CD4-positive, alpha-beta T cell treated with Interleukin-10 for 1 hour (primary cell): Measurements from ENCODE around the gene YTHDC1.
"Not testable (repeated sequence)": the region's sequence is repeated elsewhere in the genome, so short reads cannot be mapped to it uniquely, and the experiment has no call there.

ENCODE experiments used
- DNase-seq: peaks from one replicate; pipeline ENCODE4 v3.0.0-alpha.2; 2020

YTHDC1 gene

DNA sequence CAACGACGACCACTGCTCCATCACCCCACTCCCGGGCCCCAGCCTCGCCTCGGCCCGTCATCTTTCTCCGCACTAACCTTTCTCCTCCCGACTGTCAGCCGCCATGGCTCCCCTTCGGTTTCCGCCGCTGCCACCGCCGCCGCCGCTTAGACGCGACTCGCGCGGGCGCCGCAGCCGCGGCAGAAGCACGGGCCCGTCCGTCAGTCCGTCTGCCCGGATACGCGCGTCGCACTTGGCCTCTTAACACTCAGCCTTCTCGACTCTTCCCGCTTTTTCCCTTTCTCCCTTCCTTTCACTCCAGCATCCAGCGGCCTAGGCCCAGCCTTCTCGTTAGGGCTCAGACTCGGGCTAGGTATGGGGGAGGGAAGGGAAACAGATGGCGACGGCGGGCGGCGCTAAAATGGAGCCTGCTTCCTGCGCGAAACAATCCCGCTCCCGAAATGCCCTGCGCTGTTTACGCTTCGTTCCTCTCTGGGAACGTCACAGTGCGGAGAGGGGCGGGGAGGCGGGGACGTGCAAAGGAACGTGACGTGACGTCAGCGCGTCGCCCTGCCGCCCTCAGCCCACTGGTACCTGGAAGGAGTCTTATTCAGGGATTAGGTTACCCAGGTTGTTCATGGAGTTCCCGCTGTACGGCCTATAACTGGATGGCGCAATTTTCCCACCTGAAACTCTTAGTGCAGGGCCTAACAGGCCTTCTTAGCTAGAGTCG is at the start of gene YTHDC1:
TSS of gene YTHDC1 (minus strand) at position 442 of the 712 bp plus-strand sequence. CDS start at position 105, 337 bp downstream.
- DNase-seq: peak; percentile 94

DNA sequence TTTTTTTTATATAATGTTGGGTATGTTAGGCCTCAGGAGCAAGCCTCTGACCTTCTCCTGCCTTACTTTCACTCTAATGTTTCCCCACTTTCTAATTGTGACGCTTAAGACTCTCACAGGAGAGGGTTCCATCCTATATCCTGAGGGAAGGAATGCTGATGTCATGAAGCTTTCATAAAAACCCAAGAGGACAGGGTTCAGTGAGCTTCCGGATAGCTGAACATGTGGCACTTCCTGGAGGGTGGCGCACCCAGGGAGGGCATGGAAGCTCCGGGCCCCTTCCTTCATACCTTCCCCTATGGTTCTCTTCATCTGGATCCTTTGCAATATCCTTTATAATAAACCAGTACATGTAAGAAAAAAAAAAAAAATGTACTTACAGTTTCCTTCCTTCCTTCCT is 49.4 kb upstream of the YTHDC1 start:
- DNase-seq: no peak

DNA sequence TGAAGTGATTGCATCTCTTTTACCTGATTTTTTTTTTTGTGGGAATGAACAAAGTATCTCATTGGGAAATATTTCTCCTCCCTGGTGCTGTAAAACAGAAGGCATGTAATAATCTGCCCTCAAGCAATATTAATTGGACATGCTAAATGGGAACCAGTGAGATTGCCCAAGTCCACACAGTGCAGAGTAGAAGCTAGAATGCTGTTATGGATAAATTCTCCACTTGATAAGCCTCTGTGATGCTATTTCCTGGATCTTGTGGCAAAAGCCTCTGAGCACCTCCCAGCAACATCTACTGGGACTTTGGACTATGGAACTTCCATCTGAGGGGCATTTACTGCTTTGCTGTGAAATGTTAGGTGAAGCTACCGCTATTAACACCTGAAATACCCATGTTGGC is 46.9 kb upstream of the YTHDC1 start:
- DNase-seq: no peak

DNA sequence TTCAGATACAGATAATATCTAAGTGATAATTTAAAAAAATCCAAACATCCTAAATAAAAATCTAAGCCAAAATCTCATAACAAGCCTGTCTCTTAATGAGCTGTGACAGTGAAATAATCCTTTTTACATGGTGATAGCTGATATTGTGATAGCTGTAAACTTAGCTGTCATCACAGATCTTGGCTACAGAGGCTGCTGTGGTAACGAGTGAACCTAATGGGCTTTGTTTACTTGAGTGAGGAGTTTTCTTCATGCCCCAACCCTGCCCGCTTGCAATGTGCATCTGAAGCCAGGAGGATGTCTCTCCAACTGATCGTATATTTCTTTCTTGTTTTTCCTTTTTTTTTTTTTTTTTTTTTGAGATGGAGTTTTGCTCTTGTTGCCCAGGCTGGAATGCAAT is 41.5 kb upstream of the YTHDC1 start:
- no peak for DNase-seq

DNA sequence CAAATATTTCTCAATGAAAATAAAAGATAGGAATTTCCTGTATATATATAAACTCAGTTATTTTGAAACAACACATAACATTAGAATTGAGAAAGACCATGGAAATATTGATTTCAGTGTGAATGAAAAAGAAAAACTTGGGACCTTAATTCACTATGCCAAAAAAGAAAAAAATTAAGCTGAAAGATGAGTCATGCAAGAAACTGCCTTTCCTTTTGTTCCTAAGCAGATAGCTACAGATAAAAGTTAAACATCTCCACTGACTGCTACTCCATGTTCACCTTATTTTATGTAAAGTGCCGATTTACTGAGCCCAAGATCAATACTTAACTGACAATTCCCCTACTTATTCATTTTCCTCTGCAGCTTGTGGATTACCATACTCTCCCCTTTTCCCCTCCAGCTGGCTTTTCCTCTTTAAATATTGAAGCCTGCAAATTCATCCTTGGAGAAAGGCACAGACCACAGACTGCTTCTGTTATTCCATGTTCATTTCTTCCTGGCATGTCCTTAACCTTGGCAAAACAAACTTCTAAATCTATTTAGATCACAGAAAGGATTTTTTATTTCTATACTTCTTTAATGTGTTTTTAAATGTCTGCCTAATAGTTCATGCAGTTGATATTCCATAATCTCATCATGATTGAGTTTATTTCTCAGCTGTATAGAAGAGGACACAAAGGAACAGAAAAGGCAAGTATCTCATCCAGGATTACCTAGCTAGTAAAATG is 40.5 kb upstream of the YTHDC1 start:
- DNase-seq: no peak

DNA sequence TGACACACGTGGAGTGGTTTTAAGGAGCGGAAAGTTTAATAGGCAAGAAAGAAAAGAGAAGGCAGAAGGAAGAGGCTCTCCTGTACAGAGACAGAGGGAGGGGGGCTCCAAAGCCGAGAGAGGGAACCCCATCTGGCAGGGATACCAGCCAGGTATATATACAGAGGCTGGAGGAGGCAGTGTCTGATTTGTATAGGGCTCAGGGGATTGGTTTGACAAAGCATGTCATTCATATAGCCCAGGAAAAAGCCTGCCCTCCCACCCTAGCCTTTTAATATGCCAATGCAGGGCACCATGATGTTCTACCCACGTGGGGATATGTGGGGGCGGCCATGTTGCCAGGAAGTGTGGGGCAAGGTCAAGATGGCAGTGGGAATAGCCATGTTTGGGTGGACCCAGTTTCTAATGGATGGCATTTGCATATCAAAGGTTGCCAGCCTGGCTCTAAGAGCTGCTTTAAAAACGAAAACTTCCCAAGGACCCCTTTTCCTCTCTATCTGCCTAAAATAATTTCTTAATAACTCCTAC is 39.6 kb upstream of the YTHDC1 start:
- not testable (repeated sequence) for DNase-seq

DNA sequence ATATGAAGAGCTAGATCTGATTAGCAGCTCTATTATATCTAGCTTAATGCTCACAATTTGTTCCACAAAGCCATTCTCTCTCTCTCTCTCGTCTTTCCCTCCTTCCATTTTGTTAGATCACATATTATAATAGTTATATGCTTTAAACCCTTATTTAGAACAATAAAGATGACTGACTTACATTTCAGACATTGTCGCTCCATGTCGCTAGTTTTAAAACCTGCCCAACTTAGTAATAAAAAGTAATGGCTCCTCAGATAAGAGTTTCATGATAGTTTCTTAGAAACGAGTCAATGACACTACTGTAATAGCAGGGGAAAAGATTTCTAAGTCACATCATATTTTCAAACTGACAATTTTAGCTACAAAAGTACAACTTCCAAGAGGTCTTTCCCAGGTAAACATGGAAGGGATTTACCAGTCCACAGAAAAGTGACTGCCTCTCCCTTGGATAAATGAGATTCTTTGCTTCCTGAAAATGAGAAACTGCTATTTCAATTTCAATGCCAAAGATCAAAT is 38.5 kb upstream of the YTHDC1 start:
- no peak for DNase-seq

DNA sequence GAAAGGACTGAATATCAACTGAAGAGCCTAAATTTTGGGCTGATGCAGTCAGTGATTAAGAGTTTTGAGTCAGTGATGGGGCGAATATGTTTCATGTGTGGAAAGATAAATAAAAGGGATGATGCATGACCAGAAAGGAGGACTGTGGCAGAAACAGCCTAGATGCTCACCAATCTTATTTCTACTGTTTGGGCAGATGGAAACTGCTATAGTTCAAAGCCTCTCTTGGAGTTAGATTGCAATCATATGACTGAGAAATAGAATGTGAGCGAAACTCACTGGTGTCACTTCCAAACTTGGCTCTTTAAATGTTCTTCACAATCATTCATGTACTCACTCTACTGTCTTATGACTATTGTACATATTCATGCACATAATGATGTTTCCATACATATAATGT is 35.4 kb upstream of the YTHDC1 start:
- no peak for DNase-seq

DNA sequence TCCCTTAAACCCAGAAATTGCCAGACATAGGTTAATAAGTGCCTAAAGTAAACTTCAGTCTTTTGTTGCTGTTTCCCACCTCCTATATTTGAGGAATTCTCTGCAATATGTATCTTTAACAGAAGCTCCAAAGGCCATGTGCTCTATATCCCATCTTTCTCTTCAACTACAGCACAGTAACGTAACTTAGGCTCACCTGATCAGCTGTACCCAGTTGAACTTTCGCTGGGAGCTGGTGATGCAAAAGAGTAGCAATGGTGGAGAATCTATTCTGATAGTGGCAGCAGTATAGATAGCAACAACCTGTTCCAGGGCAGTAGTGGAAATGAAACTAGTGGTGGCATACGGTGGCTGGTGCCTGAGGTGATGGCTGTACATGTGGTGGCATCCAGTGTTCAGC is 33.2 kb upstream of the YTHDC1 start:
- DNase-seq: no peak

DNA sequence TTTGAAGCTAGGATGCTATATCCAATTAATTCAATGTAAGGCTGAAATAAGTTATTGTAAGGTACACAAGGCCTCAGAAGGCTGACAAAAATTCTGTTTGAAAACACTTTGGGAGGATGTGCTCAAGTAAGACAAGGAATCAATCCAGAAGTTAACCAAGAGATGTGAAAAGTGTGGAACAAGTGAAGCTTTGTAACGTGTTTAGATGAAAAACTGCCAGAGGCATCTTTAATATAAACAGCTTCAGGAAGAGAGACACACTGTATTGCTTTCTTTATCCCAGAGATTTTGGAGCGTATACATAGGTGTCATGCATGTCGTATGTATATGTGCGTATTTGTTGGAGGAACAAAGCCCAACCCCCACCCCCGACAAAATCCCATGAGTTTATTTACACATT is 28.3 kb upstream of the YTHDC1 start:
- no peak for DNase-seq

DNA sequence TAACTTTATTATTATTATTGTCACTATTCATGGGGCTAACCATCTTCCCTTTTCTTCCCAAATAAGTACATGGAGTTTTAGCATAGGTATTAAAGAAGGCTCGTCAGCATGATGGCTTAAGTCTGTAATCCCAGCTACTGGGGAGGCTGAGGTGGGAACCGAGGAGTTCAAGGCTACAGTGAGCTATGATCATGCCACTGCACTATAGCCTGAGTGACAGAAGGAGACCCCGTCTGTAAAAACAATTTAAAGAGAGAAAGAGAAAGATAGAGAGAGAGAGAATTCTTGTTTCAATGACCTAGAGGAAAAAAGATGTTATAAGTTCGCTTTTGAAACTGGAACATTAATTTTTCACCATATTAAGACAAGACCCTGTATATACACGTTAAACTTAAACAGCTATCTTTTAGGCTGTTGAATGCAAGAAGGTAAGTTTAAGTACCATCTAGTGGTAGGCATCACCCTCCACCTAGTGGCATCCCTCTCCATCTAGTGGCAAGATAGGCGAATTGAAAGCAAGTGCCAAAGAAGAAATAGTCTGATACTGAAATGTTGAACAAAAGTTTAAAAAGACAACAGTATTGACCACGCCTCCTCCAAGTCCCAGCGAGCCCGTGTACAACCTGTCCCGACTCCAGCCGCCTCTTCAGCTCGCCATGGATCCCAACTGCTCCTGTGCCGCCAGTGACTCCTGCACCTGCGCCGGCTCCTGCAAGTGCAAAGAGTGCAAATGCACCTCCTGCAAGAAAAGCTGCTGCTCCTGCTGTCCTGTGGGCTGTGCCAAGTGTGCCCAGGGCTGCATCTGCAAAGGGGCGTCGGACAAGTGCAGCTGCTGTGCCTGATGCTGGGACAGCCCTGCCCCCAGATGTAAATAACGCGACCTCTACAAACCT is 26.0 kb upstream of the YTHDC1 start:
- peak; percentile 77 for DNase-seq

DNA sequence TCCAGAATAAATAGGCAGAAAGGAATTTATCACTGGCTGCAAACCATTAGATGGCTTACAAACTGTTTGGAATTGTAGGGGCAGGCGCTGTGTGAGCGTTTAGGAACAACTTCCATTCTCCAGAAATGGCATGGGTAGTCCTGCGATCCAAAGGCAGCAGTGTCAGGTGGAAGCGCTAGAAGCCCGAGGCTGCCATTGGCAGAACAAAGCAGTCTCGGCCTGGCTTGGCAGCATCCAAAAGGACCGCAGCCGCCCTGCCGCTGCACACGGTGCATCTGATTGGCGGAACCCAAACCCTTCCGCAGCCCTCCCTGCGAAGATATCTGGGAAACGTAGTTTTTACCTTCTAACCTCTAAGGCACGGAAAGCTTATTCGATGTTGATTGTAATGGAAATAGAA is 23.6 kb upstream of the YTHDC1 start:
- peak; percentile 77 for DNase-seq

DNA sequence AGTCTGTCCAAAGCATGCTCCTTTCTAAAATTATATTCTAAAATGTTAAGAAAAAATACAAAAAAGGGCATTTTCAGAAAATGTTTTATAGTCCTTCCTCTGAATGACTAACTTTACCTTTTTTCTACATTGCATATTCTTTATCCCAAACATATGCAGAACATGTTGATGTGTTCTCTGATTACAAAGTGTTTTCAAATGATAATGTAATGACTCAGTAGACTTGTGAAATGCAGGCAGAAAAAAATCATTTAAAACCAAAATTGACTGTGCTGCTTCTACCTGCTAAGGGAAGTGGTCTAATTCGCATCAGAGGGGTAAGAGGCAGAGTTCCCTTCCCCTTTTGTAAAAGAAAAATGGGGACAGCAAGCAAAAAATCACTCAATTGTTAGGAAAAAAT is 22.7 kb upstream of the YTHDC1 start:
- DNase-seq: no peak

DNA sequence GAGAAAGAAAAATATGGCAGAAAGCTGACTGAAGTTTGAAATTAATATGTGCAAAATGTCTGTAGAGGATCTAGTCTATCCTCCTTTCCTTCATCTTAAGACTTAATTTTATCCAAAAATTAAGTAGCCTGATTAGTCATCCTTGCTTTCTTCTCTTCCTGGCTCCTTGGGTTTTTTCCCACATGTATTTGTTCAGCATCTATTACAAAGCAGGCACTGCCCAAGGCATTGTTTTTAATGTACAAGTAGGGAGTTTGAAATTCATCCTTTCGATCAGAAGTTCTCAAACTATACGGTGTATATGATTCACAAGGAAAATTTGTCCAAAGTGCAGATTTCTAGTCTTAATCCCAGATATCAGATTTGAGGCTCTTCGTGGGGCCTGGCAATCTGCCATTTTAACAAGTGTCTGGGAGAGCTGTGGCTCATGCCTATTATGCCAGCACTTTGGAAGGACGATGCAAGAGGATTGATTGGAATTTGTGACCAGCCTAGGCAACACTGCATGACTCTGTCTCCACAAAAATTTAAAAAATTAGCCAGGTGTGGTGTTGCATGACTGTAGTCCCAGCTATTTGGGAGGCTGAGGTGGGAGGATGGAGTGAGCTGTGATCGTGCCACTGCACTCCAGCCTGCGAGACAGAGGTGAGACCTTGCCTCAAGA is 19.4 kb upstream of the YTHDC1 start:
- no peak for DNase-seq

DNA sequence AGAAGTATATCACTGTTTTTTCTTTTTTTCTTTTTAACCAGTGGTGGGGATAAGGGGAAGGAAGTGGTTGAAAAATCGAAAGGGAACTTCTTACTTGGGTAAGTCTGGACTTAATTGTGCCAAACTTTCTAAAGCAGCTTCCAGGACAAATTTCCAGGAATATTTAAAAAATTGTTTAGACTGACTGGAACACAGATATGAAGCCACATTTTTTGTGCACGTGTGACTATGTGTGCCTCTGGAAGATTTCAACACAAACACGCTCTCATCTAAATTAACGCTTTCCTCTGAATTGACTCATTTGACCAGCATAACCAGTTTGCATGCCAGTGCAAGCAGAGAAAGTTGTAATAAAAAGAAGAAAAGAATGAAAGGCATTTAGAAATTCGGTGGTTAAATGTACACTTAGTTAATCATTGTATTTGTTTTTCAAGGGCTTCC is 18.8 kb upstream of the YTHDC1 start:
- DNase-seq: no peak

DNA sequence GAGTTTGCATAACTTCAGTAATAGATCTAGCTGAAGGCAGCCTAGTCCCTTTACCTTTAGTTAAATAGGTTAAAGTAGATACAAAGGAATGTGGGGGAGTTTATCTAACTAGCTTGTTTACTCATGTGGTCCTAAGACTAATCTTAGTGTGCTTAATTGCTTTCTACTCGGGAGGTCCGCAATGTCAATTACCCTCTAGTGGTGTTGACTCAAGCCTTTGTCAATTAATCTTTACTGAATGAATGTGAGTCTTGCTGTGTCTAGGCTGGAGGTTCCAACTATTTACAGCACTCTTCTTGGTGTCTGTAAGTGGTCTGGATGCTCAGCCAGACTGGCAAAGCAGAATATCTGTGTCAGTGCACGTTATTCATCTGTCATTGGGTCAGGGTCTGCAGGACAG is 17.9 kb upstream of the YTHDC1 start:
- DNase-seq: no peak

DNA sequence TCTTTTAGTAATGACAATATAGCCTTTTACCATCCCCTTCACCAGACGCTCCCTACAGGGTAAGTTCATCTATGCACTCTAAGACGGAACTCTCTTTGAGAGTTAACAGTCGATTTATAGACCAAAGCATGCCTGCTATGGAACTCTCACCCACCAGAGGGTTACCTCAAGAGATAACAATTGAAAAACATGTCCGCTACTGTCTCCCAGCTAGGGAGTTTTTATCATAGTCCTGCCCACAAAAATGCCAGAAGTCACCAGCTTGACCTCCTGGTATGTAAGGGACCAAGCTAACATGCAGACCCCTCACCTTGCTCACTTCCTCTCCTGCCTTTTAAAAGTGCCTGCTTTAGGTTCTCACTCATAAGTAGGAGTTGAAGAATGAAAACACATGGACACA is 16.7 kb upstream of the YTHDC1 start:
- DNase-seq: no peak

DNA sequence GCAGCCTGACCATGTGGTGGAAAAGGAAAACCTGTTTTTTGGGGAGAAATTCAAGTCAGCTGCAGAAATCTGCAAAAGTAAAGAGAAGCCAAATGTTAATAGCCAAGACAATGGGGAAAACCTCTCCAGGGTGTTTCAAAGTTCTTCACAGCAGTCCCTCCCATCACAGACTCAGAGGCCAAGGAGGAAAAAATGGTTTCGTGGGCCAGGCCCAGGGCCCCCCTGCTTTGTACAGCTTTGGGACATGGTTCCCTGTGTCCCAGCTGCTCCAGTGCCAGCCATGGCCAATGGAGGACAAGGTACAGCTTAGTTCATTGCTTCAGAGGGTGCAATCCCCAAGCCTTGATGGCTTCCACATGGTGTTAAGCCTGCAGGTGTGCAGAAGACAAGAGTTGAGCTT is 15.2 kb upstream of the YTHDC1 start:
- no peak for DNase-seq

DNA sequence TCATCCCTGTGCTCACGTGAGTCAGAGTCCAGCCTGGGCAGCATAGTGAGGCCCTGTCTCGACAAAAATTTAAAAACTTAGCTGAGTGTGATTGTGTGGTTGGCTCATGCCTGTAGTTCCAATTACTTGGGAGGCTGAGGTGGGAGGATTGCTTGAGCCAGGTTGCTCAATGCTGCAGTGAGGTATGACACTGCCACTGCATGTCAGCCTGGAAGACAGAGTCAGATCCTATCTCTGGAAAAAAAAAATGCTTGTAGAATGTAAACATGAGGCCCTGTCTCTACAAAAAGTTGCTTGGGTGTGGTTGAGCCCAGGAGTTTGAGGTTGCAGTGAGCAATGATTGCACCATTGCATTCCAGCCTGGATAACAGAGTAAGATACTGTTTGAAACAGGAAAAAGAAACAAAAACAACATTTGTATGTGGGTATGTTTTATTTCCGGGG is 11.3 kb upstream of the YTHDC1 start:
- DNase-seq: no peak

DNA sequence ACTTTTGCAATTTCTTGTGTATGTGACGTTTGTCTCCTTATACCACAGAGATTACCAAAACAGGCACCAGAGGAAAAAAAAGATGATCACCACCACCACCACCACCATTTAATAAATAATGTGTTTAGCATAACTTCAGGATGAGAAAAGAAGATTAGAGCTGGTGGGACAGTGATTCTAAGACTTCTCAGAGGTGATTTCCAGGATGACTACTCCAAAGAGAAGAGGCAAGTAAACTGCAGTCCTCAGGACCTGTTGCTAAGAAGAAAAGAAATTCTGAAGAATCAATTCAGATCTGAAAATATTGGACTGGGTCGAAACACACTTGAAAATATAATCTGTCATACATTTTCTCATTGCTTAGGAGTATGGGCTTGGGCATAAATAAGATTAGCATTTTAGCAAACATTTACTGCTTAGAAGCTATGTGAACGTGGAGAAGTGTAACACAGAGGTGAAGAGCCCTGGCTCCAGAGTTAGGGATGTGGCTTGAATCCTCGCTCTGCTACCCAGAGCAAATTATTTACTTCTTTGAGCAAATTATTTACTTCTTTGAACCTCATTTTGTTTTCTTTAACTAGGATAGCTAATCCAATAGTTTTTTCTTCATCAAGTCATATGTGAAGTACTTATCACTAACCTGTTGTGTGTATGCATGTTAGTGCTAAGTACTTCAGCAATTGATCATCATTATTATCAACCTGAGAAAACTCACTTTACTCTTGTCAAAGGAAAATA is 10.5 kb upstream of the YTHDC1 start:
- DNase-seq: no peak

DNA sequence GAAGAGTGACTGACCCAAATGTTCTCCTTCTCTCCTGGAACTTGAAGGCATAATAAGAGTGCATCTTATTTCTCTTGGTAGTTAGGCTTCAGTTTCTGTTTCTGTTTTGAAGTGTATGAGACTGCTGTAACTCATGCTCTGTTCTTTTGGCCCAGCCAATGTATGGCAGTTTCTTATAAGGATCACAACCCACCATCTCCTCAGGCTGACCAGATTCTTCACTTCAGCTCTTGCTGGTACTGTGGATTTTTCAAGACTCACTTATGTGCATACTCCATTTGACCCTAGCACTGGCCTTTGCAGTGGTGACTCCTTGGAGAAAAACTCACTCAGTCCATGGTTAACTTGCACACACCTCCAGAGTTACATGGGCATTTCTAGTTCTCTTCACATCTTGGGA is 9.6 kb upstream of the YTHDC1 start:
- no peak for DNase-seq

DNA sequence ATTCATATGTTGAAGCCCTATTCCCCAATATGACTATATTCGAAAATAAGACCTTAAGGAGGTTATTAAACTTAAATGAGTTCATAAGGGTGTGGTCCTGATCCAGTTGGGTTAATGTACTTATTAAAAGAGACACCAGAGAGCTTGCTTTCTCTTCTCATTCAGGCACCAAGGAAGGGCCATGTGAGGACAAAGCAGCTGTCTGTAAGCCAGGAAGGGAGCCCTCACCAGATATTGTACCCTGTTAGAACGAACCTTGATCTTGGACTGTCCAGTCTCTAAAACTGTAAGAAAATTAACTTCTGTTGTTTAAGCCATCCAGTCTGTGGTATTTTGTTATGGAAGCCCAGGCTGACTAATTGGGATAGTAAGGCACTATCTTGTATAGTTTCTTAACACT is 9.1 kb upstream of the YTHDC1 start:
- DNase-seq: no peak
